Measurements from ENCODE around the gene SIGLEC11.
"Not testable (repeated sequence)": the region's sequence is repeated elsewhere in the genome, so short reads cannot be mapped to it uniquely, and the experiment has no call there.

The SIGLEC11 gene

DNA sequence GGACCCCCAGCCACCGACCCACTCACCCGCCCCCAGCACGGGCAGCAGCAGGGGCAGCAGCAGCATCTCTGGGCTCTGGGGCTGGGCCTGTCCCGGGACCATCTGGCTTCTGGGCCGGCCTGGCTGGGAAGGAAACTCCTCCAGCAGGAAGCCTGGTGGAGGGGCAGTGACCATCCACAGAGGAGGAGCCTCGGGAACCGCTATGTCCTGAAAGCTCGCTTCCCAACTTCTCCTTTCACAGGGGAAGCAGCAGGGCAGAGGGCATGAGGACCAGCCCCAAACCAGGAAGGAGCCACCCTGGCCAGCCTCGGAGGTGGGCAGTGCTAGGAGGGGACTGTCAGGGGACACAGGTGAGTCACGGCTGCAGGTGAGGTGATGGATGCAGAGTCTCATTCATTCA lies at the start of gene SIGLEC11:
Gene SIGLEC11 (minus strand): TSS at position 193 of the 400 bp plus-strand sequence. CDS start 91 bp downstream, at position 102.
- not testable (repeated sequence) for DNase-seq (ENCODE audit: low read depth in 2 of 2)

- no peak for DNase-seq (ENCODE audit: low read depth in 2 of 2)
Measured at GRCh38 chr19:50008532-50008931, 47.6 kb upstream of the SIGLEC11 start.

DNA sequence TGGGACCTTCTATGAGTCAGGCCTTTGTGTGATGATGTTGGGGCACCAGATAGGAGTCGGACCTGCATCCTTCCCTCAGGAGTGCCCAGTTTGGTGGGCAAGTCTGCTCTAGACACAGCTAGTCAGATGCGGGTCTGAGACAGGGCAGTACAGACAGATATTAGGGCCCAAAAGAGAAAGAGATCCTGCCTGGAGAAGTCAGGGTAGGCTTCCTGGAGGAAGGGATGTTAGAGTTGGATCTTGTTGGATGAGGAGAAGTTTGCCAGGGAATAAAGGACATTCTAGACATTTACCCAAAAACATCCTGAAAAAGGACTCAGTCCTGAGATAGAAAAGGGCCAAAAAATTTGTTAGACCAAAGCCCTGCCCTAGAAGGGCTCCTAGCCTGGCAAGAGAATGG lies 47.0 kb upstream of the SIGLEC11 start:
- DNase-seq (ENCODE audit: low read depth in 2 of 2), result no peak

DNA sequence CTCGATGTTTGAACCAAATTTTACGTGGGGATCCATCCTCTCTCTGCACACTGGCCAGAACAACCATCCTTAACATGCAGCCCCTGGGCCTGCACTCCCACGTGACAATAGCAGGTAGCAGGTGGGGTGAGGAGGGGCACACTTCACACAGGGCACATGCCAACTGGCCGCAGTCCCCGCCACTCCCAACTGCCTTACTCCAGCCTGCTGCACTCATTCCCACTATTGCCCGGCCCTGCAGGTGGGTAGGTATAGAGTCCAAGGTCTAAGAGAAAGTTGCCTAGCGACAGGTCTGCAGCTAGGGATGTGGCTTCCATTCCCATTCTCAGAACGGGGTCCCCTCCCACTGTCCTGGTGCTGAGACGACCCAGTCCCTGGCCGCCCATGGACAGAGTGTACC lies 46.2 kb upstream of the SIGLEC11 start:
- no peak for DNase-seq (ENCODE audit: low read depth in 2 of 2)

GRCh38 chr19:50005428-50005827 lies 44.5 kb upstream of the SIGLEC11 start:
- no peak for DNase-seq (ENCODE audit: low read depth in 2 of 2)

DNA sequence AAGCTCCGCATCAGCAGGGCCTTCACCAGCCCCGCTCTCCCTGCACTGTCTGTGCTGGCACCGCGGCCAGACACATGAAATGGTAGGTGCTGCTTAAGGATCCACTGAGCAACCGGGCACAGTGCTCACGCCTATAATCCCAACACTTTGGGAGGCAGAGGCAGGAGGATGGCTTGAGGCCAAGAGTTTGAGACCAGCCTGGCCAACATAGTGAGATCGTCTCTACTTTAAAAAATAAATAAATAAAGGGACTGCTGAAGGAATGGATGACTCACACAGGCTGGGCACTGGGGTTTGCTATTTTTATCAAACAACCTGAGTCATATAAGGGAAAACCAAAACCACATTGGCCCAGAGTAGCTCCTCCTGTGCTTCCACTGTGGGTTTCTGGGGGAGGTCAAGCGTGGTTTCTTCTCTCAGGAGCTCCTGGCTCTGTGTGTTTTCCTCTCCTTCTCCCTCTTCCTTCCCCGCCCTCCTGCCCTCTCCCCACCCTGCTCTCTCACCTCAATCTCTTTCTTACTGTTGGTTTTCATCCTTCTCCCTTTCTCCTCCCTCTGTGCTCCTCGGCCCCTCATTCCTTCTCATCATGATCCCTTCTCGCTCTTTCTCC lies 42.9 kb upstream of the SIGLEC11 start:
- peak in 1 of 2 donors; percentile 6 for DNase-seq (ENCODE audit: low read depth in 2 of 2)

GRCh38 chr19:50003254-50003788 lies 42.3 kb upstream of the SIGLEC11 start:
- DNase-seq (ENCODE audit: low read depth in 2 of 2), result no peak

- DNase-seq (ENCODE audit: low read depth in 2 of 2), result no peak
Measured at GRCh38 chr19:50002386-50002960, 41.5 kb upstream of the SIGLEC11 start.

- DNase-seq (ENCODE audit: low read depth in 2 of 2), result no peak
Measured at GRCh38 chr19:50001775-50002174, 40.8 kb upstream of the SIGLEC11 start.

GRCh38 chr19:50000841-50001557 lies 40.0 kb upstream of the SIGLEC11 start:
- DNase-seq (ENCODE audit: low read depth in 2 of 2), result no peak

DNA sequence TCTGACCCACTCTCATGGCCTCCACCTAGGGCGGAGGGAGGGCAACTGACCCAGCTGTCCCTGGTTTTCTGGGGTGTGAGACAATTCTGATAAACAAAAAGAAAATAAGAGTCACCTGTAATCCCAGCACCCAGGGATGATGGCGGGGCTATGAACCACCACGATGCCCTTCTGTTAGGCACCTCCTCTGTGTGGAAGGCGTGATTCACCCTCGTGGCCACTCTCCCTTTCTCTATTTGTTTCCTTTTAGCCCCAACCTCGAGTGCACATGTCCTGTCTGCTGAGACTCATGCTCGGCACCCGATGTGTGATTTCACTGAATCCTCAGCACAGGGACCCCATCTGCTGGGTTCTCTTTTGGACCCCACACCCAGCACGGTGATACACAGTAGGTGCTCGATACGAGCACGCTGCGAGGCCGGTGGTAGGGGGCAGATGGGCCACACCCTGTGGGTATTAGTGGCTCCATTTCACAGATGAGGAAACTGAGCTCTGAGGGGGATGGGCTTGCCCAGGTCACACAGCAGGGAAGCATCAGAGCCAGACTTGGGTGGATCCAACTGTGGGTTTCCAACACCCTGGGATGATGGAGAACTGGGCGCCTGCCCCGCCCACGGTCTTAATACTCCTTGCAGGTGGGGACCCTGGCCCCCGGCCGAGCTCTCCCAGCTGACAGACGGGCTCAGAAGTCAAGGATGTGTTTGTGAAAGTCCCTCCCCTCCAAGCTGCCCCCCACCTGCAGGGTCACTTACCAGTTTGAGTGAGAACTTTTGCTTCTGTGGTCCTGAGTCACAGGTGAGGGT lies 39.3 kb upstream of the SIGLEC11 start:
- DNase-seq (ENCODE audit: low read depth in 2 of 2), result no peak

DNA sequence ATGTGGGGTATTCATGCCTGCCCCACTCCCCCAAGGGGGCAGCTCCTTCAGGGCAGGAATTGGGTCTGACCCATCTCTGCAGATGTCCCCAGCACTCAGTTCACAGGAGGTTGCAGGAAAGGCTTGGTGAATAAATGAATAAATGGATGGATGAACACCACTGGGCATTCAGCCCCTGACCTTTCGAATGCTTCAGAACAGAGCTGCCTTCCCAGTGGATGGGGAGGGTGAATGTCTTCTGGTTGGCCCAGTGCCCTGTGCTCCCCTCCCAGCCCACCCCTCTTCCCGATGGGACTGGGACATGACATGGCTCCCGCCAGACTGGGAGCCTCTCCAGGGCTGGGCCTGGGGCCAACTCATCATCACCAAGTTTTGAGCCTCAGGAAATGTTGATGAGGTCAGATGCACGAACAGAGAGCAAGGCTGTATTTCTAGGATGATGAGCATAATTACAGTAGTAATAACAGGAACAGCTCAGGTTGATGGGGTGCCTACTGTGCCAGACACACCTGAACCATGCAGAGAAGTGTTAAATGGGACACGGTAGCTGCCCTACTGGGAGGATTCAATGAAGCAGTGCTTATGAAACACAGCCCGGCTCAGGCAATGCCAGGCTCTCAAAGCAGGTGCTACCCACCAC lies 38.5 kb upstream of the SIGLEC11 start:
- DNase-seq (ENCODE audit: low read depth in 2 of 2), result no peak

DNA sequence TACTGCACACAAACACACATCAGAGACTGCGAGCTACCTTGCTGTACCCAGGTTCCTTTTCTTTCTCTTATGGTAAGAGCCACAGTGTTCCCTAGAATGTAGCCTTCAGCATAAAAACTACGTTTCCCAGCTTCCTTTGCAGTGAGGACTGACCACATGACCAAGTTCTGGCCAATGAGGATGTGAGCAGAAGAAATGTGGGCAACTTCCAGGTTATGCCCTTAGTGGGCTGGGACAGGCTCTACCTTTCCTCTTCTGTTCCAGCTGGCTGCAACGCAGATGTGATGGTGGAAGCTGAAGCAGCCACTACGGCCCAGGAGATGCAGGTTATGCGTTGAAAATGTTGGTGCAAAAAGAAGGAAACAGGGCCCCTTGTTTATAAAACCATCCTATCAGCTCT lies 36.7 kb upstream of the SIGLEC11 start:
- no peak for DNase-seq (ENCODE audit: low read depth in 2 of 2)

- DNase-seq (ENCODE audit: low read depth in 2 of 2), result no peak
Measured at GRCh38 chr19:49988433-49988832, 27.5 kb upstream of the SIGLEC11 start.

DNA sequence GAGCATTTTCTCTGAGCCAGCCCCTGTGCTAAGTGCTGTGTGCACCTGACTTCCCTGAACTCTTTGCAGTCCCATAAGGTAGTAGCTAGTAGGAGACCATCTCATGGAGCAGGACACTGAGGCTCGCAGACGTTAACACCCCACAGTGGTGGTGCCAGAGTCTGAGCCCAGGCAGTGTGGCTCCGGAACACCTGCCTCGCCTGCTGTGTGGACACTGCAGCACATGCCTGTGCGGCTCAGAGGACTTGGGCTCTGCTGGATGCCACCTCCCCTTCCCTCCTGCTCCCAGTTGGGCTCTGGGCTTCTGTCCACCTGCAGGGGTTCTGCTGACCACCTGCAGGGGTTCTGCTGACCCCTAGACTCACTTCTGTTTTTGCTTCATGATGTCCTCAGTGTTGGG lies 27.0 kb upstream of the SIGLEC11 start:
- DNase-seq (ENCODE audit: low read depth in 2 of 2), result no peak

- DNase-seq (ENCODE audit: low read depth in 2 of 2), result peak; percentile 30 to 47
Measured at GRCh38 chr19:49987159-49987698, 26.3 kb upstream of the SIGLEC11 start.

DNA sequence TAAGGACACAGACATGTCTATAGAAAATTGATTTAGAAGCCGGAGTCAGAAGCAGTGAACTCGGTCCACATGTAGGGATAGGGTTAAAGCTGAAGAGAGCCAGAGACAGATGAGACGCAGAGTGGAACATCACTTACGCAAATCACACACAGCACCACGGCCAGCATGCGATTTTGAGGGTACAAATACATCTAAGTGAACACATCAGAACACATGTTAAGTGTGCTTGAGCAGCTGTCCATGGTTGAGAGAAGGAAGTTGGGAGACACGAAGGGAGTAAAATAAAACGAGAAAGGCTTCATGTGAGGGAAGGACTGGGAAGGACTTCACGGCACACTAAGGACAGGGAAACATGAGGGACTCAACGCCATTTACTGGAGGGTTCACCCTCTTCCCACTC lies 25.4 kb upstream of the SIGLEC11 start:
- no peak for DNase-seq (ENCODE audit: low read depth in 2 of 2)

- no peak for DNase-seq (ENCODE audit: low read depth in 2 of 2)
Measured at GRCh38 chr19:49985871-49986270, 24.9 kb upstream of the SIGLEC11 start.

- no peak for DNase-seq (ENCODE audit: low read depth in 2 of 2)
Measured at GRCh38 chr19:49984491-49984890, 23.5 kb upstream of the SIGLEC11 start.

GRCh38 chr19:49983645-49984229 lies 22.8 kb upstream of the SIGLEC11 start:
- DNase-seq (ENCODE audit: low read depth in 2 of 2), result peak; percentile 55 to 62
